Right cardiac atrium (tissue), 5 donors: Measurements from ENCODE around the gene CADM2. TPM values are rescaled to one million over a fixed set of nuclear protein-coding genes. Genes with fewer than 3 reads are reported as not detected.

Experiments used
- ATAC-seq, 2 donors: fragments of 200-7000 bp; cut with Tn5 transposase; one replicate each; pipeline versions ENCODE4 v1.8.0 to v1.9.1; 2020; ENCODE audit warnings: moderate library complexity in 2 of 2, mild to moderate bottlenecking in 1 of 2
- DNase-seq, 3 donors: peaks; one replicate each; pipeline ENCODE4 v3.0.0-alpha.2; 2020
- H3K27ac ChIP-seq: one replicate; pipeline ENCODE4 v1.5.1; 2013; ENCODE audit warnings: mild to moderate bottlenecking, low read length, control low read depth, moderate library complexity
- H3K27me3 ChIP-seq: one replicate; pipeline ENCODE4 v1.6.1; 2013; ENCODE audit not compliant: control insufficient read depth, insufficient read depth
- H3K4me1 ChIP-seq: one replicate; pipeline ENCODE4 v1.6.1; 2013; ENCODE audit warnings: low read length; ENCODE audit not compliant: control insufficient read depth, insufficient read depth
- H3K4me3 ChIP-seq: one replicate; pipeline ENCODE4 v1.5.1; 2013; ENCODE audit warnings: low read length, control low read depth
- H3K9me3 ChIP-seq: one replicate; pipeline ENCODE4 v1.6.1; 2013; ENCODE audit warnings: low read length; ENCODE audit not compliant: control insufficient read depth
- WGBS: extraction: QIAGEN DNeasy Blood & Tissue Kit; methylation state at CpG from one replicate; pipeline ENCODE4 v1.1.7; 2013; 5-methylcytosine and 5-hydroxymethylcytosine counted together
- intact Hi-C, 4 donors: fragments of 100-400 bp; cut with DNase I; formaldehyde crosslinking; loops; one replicate each; pipeline versions ENCODE4 v1.11.0 to v1.14.0; 2022 to 2023
- polyA plus RNA-seq: library from polyadenylated mRNA; stranded (reverse); fragments of 200-250 nt; gene quantifications from one replicate; pipeline ENCODE4 v1.2.3, GENCODE V29; 2013
- total RNA-seq, 4 donors: library from RNA; stranded (reverse); fragmentation: NEBNext Ultra II Directional; extraction: Animal tissue kit (Norgen Biotek cat#: 25700); gene quantifications; one replicate each; pipeline ENCODE4 v1.2.1, GENCODE V29; 2021
- donor health status: healthy with polysubstance abuse.
- donor health status: DM: no; HTN: yes; CAD: no.
- donor health status: DM: no; HTN: no; CAD: no.
- donor health status: DM: no; HTN: yes; CAD: no; lungs with severe emphysema.
- donor health status: DM: yes; HTN: yes; CAD: no.

CADM2 gene
- total and polyA plus RNA-seq, 5 donors, result 4.3 to 17.8 (median 15.3) TPM

GRCh38 chr3:85796140-85796539 lies 837.4 kb downstream of the CADM2 start:
- WGBS, result 67% methylated on average over 4 of the region's 4 CpGs
- Histone ChIP-seq H3K9me3 (no peaks in the 10 kb centered on the region), H3K4me1 (no peaks in the 10 kb centered on the region), H3K27me3 (no peaks in the 10 kb centered on the region), H3K4me3 (no peak overlapping the region), H3K27ac (no peak overlapping the region)
- DNase-seq (no peak), ATAC-seq (no peak)
- intact Hi-C loops, result no loop called here

- no peaks in the 10 kb centered on the region for H3K27me3 ChIP-seq
- no peak for DNase-seq
- no peak for ATAC-seq
- 77% methylated on average over 3 of the region's 3 CpGs for WGBS
- H3K9me3 ChIP-seq, result no peaks in the 10 kb centered on the region
- no peak overlapping the region for H3K4me3 ChIP-seq
- intact Hi-C loops, result no loop called here
- no peaks in the 10 kb centered on the region for H3K4me1 ChIP-seq
- H3K27ac ChIP-seq, result no peak overlapping the region
These were observed 841.9 kb downstream of the CADM2 start for GRCh38 chr3:85800676-85801075.

- 29% methylated on average over 3 of the region's 3 CpGs for WGBS
- Histone ChIP-seq H3K27ac (no peak overlapping the region), H3K9me3 (no peaks in the 10 kb centered on the region), H3K27me3 (no peaks in the 10 kb centered on the region), H3K4me3 (no peak overlapping the region), H3K4me1 (no peaks in the 10 kb centered on the region)
- intact Hi-C loops, result no loop called here
- no peak for ATAC-seq
- DNase-seq, result no peak
These were observed 843.2 kb downstream of the CADM2 start for GRCh38 chr3:85801955-85802354.

GRCh38 chr3:85808755-85809154 lies 850.0 kb downstream of the CADM2 start:
- intact Hi-C loops, result no loop called here
- Histone ChIP-seq H3K27me3 (no peaks in the 10 kb centered on the region), H3K9me3 (no peaks in the 10 kb centered on the region), H3K27ac (no peak overlapping the region), H3K4me3 (no peak overlapping the region), H3K4me1 (no peaks in the 10 kb centered on the region)
- no peak for DNase-seq
- no peak for ATAC-seq
- WGBS, result 88% methylated on average over 1 of the region's 1 CpG

- H3K4me1 ChIP-seq, result no peaks in the 10 kb centered on the region
- 49% methylated on average over 1 of the region's 1 CpG for WGBS
- DNase-seq, result no peak
- H3K4me3 ChIP-seq, result no peak overlapping the region
- ATAC-seq, result no peak
- H3K27ac ChIP-seq, result no peak overlapping the region
- H3K9me3 ChIP-seq, result no peaks in the 10 kb centered on the region
- intact Hi-C loops, result no loop called here
- no peaks in the 10 kb centered on the region for H3K27me3 ChIP-seq
These were observed 862.5 kb downstream of the CADM2 start for GRCh38 chr3:85821130-85821756.

GRCh38 chr3:85835857-85836440 lies 877.2 kb downstream of the CADM2 start:
- 61% methylated on average over 1 of the region's 1 CpG for WGBS
- ATAC-seq (no peak), DNase-seq (no peak)
- H3K4me1 ChIP-seq, result no peaks in the 10 kb centered on the region
- no peaks in the 10 kb centered on the region for H3K9me3 ChIP-seq
- intact Hi-C loops, result no loop called here
- H3K4me3 ChIP-seq, result no peak overlapping the region
- H3K27me3 ChIP-seq, result no peaks in the 10 kb centered on the region
- H3K27ac ChIP-seq, result no peak overlapping the region

- WGBS, result 84% methylated on average over 3 of the region's 3 CpGs
- intact Hi-C loops, result no loop called here
- no peaks in the 10 kb centered on the region for H3K9me3 ChIP-seq
- H3K4me1 ChIP-seq, result no peaks in the 10 kb centered on the region
- DNase-seq, result no peak
- ATAC-seq, result no peak
- H3K4me3 ChIP-seq, result no peak overlapping the region
- no peak overlapping the region for H3K27ac ChIP-seq
- H3K27me3 ChIP-seq, result no peaks in the 10 kb centered on the region
These were observed 878.6 kb downstream of the CADM2 start for GRCh38 chr3:85837402-85837801.

- Histone ChIP-seq H3K4me3 (no peak overlapping the region), H3K4me1 (no peaks in the 10 kb centered on the region), H3K27me3 (no peaks in the 10 kb centered on the region), H3K27ac (no peak overlapping the region), H3K9me3 (no peaks in the 10 kb centered on the region)
- intact Hi-C loops, result no loop called here
- DNase-seq (no peak), ATAC-seq (no peak)
- 88% methylated on average over 1 of the region's 1 CpG for WGBS
These were observed 880.1 kb downstream of the CADM2 start for GRCh38 chr3:85838921-85839320.

- Histone ChIP-seq H3K27me3 (no peaks in the 10 kb centered on the region), H3K4me1 (no peaks in the 10 kb centered on the region), H3K4me3 (no peak overlapping the region), H3K27ac (no peak overlapping the region), H3K9me3 (no peaks in the 10 kb centered on the region)
- intact Hi-C loops, result no loop called here
- ATAC-seq (no peak), DNase-seq (no peak)
- 84% methylated on average over 3 of the region's 3 CpGs for WGBS
These were observed 883.3 kb downstream of the CADM2 start for GRCh38 chr3:85842081-85842480.

- no peak overlapping the region for H3K4me3 ChIP-seq
- no peaks in the 10 kb centered on the region for H3K9me3 ChIP-seq
- DNase-seq (no peak), ATAC-seq (no peak)
- intact Hi-C loops, result no loop called here
- H3K27me3 ChIP-seq, result no peaks in the 10 kb centered on the region
- H3K4me1 ChIP-seq, result no peaks in the 10 kb centered on the region
- H3K27ac ChIP-seq, result no peak overlapping the region
These were observed 888.2 kb downstream of the CADM2 start for GRCh38 chr3:85846940-85847339.

GRCh38 chr3:85851071-85851470 lies 892.3 kb downstream of the CADM2 start:
- no peak overlapping the region for H3K4me3 ChIP-seq
- H3K27me3 ChIP-seq, result no peaks in the 10 kb centered on the region
- intact Hi-C loops, result no loop called here
- DNase-seq (no peak), ATAC-seq (no peak)
- H3K4me1 ChIP-seq, result no peaks in the 10 kb centered on the region
- no peak overlapping the region for H3K27ac ChIP-seq
- no peaks in the 10 kb centered on the region for H3K9me3 ChIP-seq

GRCh38 chr3:85853805-85854204 lies 895.0 kb downstream of the CADM2 start:
- 65% methylated on average over 2 of the region's 2 CpGs for WGBS
- no peaks in the 10 kb centered on the region for H3K9me3 ChIP-seq
- no peak overlapping the region for H3K4me3 ChIP-seq
- no peak for ATAC-seq
- H3K27ac ChIP-seq, result no peak overlapping the region
- H3K4me1 ChIP-seq, result no peaks in the 10 kb centered on the region
- intact Hi-C loops, result no loop called here
- DNase-seq, result no peak
- H3K27me3 ChIP-seq, result no peaks in the 10 kb centered on the region
